Mammary epithelial cell (primary cell): ENCODE measurements around the gene AARS2.

Experiments used
- EZH2 ChIP-seq: IDR thresholded peaks from 2 replicates; pipeline ENCODE4 v1.6.1; 2012; ENCODE audit warnings: low read length, inconsistent platforms, borderline replicate concordance
- TF ChIP-seq, protein P1 (sequence below), 2 donors: IDR thresholded peaks in 1 of 2; conservative IDR thresholded peaks in 1 of 2; 2 replicates each; pipeline ENCODE4 v1.5.1; 2011 to 2012; ENCODE audit warnings: inconsistent platforms in 2 of 2, low read length in 2 of 2, mild to moderate bottlenecking in 2 of 2, control low read depth in 1 of 2, low read depth in 1 of 2; ENCODE audit not compliant: insufficient read depth in 1 of 2; ENCODE audit errors: extremely low read depth in 1 of 2

DNA sequence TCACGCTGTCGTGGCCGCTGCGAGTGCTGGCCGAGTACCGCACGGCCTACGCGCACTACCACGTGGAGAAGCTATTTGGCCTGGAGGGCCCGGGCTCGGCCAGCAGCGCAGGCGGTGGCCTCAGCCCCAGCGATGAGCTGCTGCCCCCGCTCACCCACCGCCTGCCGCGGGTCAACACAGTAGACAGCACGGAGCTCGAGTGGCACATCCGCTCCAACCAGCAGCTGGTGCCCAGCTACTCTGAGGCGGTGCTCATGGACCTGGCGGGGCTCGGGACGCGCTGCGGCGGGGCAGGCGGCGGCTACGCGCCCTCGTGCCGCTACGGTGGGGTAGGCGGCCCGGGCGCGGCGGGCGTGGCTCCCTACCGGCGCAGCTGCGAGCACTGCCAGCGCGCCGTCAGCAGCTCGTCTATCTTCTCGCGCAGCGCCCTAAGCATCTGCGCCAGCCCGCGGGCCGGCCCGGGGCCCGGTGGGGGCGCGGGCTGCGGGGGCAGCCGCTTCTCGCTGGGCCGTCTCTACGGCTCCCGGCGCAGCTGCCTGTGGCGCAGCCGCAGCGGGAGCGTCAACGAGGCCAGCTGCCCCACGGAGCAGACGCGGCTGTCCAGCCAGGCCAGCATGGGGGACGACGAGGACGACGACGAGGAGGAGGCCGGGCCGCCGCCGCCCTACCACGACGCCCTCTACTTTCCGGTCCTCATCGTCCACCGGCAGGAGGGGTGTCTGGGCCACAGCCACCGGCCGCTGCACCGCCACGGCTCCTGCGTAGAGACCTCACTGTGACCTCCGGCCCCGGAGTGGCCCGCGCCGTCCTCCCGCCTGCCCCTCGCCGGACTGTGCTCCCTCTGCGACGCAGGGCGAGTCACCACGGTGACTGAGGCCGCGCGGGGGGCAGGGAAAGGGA, 37.1 kb downstream of the AARS2 start:
- TF ChIP-seq, protein P1, sequence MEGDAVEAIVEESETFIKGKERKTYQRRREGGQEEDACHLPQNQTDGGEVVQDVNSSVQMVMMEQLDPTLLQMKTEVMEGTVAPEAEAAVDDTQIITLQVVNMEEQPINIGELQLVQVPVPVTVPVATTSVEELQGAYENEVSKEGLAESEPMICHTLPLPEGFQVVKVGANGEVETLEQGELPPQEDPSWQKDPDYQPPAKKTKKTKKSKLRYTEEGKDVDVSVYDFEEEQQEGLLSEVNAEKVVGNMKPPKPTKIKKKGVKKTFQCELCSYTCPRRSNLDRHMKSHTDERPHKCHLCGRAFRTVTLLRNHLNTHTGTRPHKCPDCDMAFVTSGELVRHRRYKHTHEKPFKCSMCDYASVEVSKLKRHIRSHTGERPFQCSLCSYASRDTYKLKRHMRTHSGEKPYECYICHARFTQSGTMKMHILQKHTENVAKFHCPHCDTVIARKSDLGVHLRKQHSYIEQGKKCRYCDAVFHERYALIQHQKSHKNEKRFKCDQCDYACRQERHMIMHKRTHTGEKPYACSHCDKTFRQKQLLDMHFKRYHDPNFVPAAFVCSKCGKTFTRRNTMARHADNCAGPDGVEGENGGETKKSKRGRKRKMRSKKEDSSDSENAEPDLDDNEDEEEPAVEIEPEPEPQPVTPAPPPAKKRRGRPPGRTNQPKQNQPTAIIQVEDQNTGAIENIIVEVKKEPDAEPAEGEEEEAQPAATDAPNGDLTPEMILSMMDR (conservative IDR thresholded peaks at IDR 0.05 in 1 of 2, IDR thresholded peaks at IDR 0.05 in 1 of 2; ENCODE audit: extremely low read depth in 1 of 2, insufficient read depth in 1 of 2, low read depth in 1 of 2, low read length in 2 of 2): no peak
- TF ChIP-seq EZH2: no peak
